Measurements from ENCODE around the gene PLXNA2.
A peak's percentile ranks its signal among the peaks of the same experiment; 100 is the strongest.

Gene PLXNA2

GRCh38 chr1:207999972-208000371, 244.2 kb downstream of the PLXNA2 start:
- no peak for DNase-seq (ENCODE audit: low read depth in 2 of 2)

- no peak for DNase-seq (ENCODE audit: low read depth in 2 of 2)
Measured at GRCh38 chr1:207999274-207999915, 244.8 kb downstream of the PLXNA2 start.

- no peak for DNase-seq (ENCODE audit: low read depth in 2 of 2)
Measured at GRCh38 chr1:207998691-207999090, 245.5 kb downstream of the PLXNA2 start.

- peak in 1 of 2 donors; percentile 15 for DNase-seq (ENCODE audit: low read depth in 2 of 2)
Measured at GRCh38 chr1:207997486-207998268, 246.5 kb downstream of the PLXNA2 start.

GRCh38 chr1:207996636-207997035, 247.5 kb downstream of the PLXNA2 start:
- no peak for DNase-seq (ENCODE audit: low read depth in 2 of 2)

- DNase-seq (ENCODE audit: low read depth in 2 of 2): no peak
Measured at GRCh38 chr1:207995576-207995975, 248.6 kb downstream of the PLXNA2 start.

GRCh38 chr1:207993477-207994445, 250.4 kb downstream of the PLXNA2 start:
- DNase-seq (ENCODE audit: low read depth in 2 of 2): no peak

- DNase-seq (ENCODE audit: low read depth in 2 of 2): no peak
Measured at GRCh38 chr1:207992677-207993236, 251.4 kb downstream of the PLXNA2 start.

GRCh38 chr1:207991583-207992026, 252.6 kb downstream of the PLXNA2 start:
- DNase-seq (ENCODE audit: low read depth in 2 of 2): no peak

GRCh38 chr1:207990876-207991582, 253.2 kb downstream of the PLXNA2 start:
- DNase-seq (ENCODE audit: low read depth in 2 of 2): no peak

GRCh38 chr1:207990455-207990854, 253.7 kb downstream of the PLXNA2 start:
- no peak for DNase-seq (ENCODE audit: low read depth in 2 of 2)

- DNase-seq (ENCODE audit: low read depth in 2 of 2): no peak
Measured at GRCh38 chr1:207988326-207989165, 255.6 kb downstream of the PLXNA2 start.

GRCh38 chr1:207987164-207987563, 257.0 kb downstream of the PLXNA2 start:
- DNase-seq (ENCODE audit: low read depth in 2 of 2): no peak

- no peak for DNase-seq (ENCODE audit: low read depth in 2 of 2)
Measured at GRCh38 chr1:207985996-207986395, 258.2 kb downstream of the PLXNA2 start.

- no peak for DNase-seq (ENCODE audit: low read depth in 2 of 2)
Measured at GRCh38 chr1:207984831-207985572, 259.2 kb downstream of the PLXNA2 start.

- no peak for DNase-seq (ENCODE audit: low read depth in 2 of 2)
Measured at GRCh38 chr1:207983044-207983635, 261.0 kb downstream of the PLXNA2 start.

GRCh38 chr1:207981976-207982375, 262.2 kb downstream of the PLXNA2 start:
- no peak for DNase-seq (ENCODE audit: low read depth in 2 of 2)

GRCh38 chr1:207978441-207978840, 265.7 kb downstream of the PLXNA2 start:
- DNase-seq (ENCODE audit: low read depth in 2 of 2): no peak

GRCh38 chr1:207977876-207978275, 266.3 kb downstream of the PLXNA2 start:
- DNase-seq (ENCODE audit: low read depth in 2 of 2): no peak
